Left ventricle myocardium superior (tissue), 1 donor: ENCODE measurements around the gene COP1. TPM values are rescaled to one million over a fixed set of nuclear protein-coding genes. Genes with fewer than 3 reads are reported as not detected.
A peak's percentile ranks its signal among the peaks of the same experiment; 100 is the strongest.
"Not testable (repeated sequence)": the region's sequence is repeated elsewhere in the genome, so short reads cannot be mapped to it uniquely, and the experiment has no call there.

Source experiments
- ATAC-seq: fragments of 200-7000 bp; cut with Tn5 transposase; one replicate; pipeline ENCODE4 v1.9.1; 2020; ENCODE audit warnings: mild to moderate bottlenecking, moderate library complexity
- DNase-seq: peaks from one replicate; pipeline ENCODE4 v3.0.0-alpha.2; 2020
- intact Hi-C: fragments of 100-400 bp; cut with micrococcal nuclease; formaldehyde crosslinking; loops from one replicate; pipeline ENCODE4 v1.11.0; 2022
- total RNA-seq: library from RNA; stranded (reverse); fragmentation: NEBNext Ultra II Directional; extraction: Animal tissue kit (Norgen Biotek cat#: 25700); gene quantifications from one replicate; pipeline ENCODE4 v1.2.1, GENCODE V29; 2021
- donor health status: DM: no; HTN: yes; CAD: no; lungs with severe emphysema.

Gene COP1
- total RNA-seq, 1 donor from 2014 or later: 20.3 TPM

DNA sequence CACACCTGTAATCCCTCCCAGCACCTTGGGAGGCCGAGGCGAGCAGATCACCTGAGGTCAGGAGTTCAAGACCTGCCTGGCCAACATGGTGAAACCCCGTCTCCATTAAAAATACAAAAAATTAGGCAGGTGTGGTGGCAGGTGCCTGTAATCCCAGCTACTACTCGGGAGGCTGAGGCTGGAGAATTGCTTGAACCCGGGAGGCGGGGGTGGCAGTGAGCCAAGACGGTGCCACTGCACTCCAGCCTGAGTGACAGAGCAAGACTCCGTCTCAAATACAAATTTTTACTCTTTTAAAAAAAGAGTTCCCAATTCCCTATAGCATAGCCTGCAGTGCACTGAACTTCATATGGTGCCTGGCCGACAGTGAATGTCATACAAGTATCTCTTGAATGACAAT lies 2.4 kb downstream of the COP1 start:
- intact Hi-C loops, ATAC-seq: not testable (repeated sequence)
- peak; percentile 31 for DNase-seq

DNA sequence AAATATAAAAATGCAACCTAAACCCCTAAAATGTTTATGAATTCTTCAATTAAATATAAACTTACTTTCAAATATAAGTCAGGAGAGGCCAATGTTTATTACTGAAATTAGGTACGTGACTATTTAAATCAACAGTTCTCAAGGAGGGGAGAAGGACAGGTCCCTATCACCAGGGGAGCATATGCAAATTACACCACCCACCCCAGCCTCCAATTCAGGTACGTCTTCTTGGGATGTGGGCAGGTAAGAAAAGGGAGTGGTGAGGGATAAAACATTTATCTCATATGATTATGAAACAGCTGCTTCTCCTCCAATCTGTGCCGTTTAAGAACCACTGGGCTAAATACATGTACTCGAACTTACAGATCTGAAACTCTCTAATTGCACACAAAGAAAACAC lies 3.4 kb downstream of the COP1 start:
- intact Hi-C loops: no loop called here
- ATAC-seq: no peak
- DNase-seq: no peak

DNA sequence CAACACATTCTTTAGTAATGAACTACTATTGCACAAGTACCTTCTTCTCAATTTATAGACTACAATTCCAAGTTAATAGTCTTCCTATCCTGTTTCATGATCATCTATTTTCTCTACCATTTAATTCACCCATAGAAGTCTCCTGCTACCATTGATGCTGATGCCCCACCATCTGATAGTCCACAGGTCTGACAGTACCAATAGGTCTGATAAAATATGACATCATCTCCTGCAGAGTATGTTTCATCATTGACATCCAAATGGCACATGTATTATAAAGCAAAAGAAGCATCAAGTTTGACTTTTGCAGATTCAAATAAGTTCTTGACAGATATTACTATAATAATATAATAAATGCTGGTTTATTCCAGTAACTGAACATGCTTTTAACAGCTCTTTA lies 5.5 kb downstream of the COP1 start:
- ATAC-seq (no peak), DNase-seq (no peak)
- intact Hi-C loops: no loop called here

- DNase-seq: no peak
- intact Hi-C loops: no loop called here
- no peak for ATAC-seq
These were observed 7.4 kb downstream of the COP1 start for GRCh38 chr1:176199707-176200106.

- intact Hi-C loops: no loop called here
- DNase-seq (no peak), ATAC-seq (no peak)
These were observed 8.7 kb downstream of the COP1 start for GRCh38 chr1:176198413-176198812.

GRCh38 chr1:176196728-176197127 lies 10.4 kb downstream of the COP1 start:
- ATAC-seq: no peak
- intact Hi-C loops: no loop called here

DNA sequence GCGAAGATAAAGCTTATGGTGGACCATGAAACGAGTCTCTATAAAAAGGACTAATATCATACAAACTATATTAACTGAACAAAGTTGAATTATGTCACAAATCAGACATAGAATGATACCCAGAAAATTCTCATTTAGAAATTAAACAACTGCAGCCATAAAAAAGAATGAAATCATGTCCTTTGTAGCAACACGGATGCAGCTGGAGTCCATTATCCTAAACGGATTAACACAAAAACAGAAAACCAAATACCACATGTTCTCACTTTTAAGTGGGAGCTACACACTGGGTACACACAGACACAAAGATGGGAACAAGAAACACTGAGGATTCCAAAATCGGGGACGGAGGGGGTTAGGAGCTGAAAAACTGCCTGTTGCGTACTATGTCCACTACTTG lies 11.5 kb downstream of the COP1 start:
- ATAC-seq: no peak

More at GRCh38 chr1:176196728-176197127, 10.4 kb downstream of the COP1 start:
- DNase-seq: no peak

DNA sequence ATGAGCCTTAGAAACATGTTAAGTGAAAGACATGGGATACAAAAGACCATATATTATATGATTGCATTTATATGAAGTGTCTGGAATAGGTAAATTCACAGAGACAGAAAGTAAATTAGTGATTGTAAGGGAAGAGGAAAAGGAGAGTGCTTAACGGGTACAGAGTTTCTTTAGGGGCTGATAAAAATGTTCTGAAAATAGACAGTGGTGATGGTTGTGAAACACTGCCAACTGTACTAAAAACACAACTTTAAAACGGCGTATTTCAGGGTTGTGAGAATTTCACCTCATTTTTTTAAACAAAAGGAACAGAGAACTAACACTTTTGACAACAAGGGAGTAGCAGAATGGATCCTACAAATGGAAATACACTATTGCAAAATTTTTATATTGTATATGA lies 13.4 kb downstream of the COP1 start:
- intact Hi-C loops: no loop called here
- ATAC-seq: no peak
- DNase-seq: no peak

More for the DNA sequence above, 11.5 kb downstream of the COP1 start:
- no peak for DNase-seq
- intact Hi-C loops: no loop called here

GRCh38 chr1:176193023-176193422 lies 14.1 kb downstream of the COP1 start:
- intact Hi-C loops: no loop called here
- ATAC-seq: no peak

GRCh38 chr1:176188604-176189003 lies 18.5 kb downstream of the COP1 start:
- DNase-seq (no peak), ATAC-seq (no peak)
- intact Hi-C loops: no loop called here

More at GRCh38 chr1:176193023-176193422, 14.1 kb downstream of the COP1 start:
- DNase-seq: no peak

- no peak for ATAC-seq
- no peak for DNase-seq
- intact Hi-C loops: no loop called here
These were observed 20.1 kb downstream of the COP1 start for GRCh38 chr1:176187001-176187400.

DNA sequence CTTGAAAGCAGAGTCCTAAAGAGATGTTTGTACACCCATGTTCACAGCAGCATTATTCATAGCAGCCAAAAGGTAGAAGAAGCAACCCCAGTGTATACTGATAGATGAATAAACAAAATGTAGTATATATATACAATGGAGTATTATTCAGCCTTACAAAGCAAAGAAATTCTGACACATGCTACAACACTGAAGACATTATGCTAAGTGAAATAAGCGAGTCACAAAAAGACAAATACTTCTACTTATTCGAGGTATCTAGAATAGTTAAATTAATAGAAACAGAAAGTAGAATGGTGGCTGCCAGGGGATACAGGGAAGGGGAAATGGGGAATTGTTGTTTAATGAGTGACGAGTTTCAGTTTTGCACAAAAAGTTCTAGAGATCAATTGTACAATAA lies 23.5 kb downstream of the COP1 start:
- DNase-seq (no peak), ATAC-seq (no peak)
- intact Hi-C loops: no loop called here

DNA sequence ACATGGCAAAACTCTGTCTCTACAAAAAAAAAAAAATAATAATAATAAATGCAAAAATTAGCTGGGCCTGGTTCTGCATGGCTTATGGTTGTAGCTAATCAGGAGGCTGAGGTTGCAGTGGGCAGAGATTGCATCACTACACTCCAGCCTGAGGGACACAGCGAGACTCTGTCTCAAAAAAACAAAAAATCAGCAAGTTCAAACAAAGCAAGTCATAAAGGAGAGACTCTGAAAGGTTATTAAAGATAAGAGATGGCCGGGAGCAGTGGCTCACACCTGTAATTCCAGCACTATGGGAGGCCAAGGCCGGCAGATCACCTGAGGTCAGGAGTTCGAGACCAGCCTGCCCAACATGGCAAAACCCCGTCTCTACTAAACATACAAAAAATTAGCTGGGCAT lies 28.8 kb downstream of the COP1 start:
- ATAC-seq (no peak), DNase-seq (no peak)
- intact Hi-C loops: no loop called here

- intact Hi-C loops: no loop called here
- ATAC-seq (no peak), DNase-seq (no peak)
These were observed 29.3 kb downstream of the COP1 start for GRCh38 chr1:176177764-176178163.

GRCh38 chr1:176174108-176174507 lies 33.0 kb downstream of the COP1 start:
- DNase-seq (no peak), ATAC-seq (no peak)
- intact Hi-C loops: no loop called here

- intact Hi-C loops: no loop called here
- DNase-seq (no peak), ATAC-seq (no peak)
These were observed 34.9 kb downstream of the COP1 start for GRCh38 chr1:176172215-176172614.

DNA sequence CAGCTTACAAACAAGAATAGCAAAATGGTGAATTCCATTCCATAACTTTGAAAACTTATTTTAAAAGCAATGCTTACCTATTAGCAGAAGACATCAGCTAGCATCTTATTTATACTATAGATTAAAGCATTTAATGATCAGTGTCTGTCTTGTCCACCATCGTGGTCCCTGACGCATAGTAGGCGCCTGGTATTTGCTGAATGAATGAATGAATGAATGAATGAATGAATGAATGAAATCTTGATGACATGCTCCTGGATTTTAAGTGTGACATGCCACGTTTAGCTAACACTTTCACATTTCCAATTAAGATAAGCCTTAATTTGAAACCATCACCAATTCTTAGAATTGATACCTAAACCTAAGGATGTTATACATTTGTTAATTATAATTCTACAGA lies 39.9 kb downstream of the COP1 start:
- ATAC-seq: no peak
- intact Hi-C loops: no loop called here
- DNase-seq: no peak

DNA sequence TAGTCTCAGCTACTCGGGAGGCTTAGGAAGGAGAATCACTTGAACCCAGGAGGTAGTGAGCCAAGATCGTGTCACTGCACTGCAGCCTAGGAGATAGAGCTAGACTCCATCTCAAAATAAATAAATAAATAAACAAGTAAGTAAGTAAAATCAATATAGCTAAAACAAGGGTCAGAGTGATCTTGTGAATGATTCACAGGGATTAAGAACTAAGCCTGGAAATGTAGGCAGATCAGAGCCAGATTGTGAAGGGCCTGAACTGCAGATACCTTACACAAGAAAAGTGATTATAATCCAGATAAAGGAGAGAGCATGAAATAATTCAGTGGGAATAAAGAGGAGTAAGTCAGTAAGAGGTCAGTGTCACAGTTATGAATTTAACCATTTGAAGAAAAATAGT lies 41.5 kb downstream of the COP1 start:
- intact Hi-C loops: no loop called here
- DNase-seq: no peak
- no peak for ATAC-seq

- ATAC-seq (no peak), DNase-seq (no peak)
- intact Hi-C loops: no loop called here
These were observed 42.9 kb downstream of the COP1 start for GRCh38 chr1:176164014-176164678.

DNA sequence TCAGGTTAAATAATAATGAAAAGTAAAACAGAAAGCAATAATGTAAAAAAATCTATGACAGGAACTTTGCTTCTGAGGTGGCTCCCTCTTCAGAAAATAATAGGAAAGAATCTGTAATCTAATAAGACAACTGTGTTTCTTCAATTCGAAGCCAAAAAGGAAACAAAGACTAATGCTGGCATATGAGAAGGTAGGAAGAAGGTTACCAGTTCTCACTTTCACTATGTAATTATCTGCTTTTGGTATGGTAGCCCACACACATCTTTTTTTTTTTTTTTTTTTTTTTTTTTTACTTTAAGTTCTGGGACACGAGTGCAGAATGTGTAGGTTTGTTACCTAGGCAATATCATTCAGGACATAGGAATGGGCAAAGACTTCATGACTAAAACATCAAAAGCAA lies 47.1 kb downstream of the COP1 start:
- ATAC-seq (no peak), DNase-seq (no peak)
- intact Hi-C loops: no loop called here

DNA sequence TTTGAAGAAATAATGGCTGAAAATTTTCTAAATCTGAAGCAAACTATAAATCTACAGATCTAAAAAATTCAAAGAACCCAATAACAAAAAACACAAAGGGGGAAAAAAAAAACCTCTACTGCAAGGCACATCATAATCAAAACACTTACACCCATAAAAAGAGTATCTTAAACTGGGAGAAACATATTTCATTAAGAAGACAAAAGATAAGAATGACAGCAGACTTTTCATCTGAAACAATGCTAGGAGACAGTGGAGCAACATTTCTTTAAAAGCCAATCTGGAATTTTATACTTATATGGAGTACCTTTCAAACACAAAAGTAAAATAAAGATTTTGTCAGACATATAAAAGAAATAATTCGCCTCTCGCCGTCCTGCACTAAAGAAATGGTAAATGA lies 49.1 kb downstream of the COP1 start:
- no peak for ATAC-seq
- intact Hi-C loops: no loop called here
- no peak for DNase-seq
